ENCODE data around the gene DUXA. TPM values are rescaled to one million over a fixed set of nuclear protein-coding genes. Genes with fewer than 3 reads are reported as not detected.
"Not testable (repeated sequence)": the region's sequence is repeated elsewhere in the genome, so short reads cannot be mapped to it uniquely, and the experiment has no call there.

Gene DUXA
- not detected for total RNA-seq

DNA sequence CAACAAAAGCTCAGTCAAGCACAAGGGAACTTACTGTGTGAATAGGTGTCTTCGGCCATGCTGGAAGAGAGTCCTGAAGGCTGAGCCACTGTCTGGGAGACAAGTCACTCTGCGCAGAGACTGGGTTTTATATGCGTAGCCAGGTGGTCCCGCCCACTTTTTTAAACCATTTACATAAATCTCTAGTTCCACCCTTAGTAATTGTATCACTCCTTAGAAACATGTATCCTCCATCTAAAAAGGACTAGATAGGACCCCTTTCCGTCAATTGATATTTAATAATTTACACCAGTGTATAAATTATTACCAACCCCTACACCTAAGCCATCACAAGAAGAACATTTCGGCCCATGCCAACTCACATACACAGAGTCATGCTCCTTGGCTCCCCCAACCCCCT is at the start of gene DUXA:
Gene DUXA, minus strand, starts transcription at position 101 of the 400 bp plus-strand sequence. Its CDS starts 42 bp downstream, at position 59.
- no peak for DNase-seq

DNA sequence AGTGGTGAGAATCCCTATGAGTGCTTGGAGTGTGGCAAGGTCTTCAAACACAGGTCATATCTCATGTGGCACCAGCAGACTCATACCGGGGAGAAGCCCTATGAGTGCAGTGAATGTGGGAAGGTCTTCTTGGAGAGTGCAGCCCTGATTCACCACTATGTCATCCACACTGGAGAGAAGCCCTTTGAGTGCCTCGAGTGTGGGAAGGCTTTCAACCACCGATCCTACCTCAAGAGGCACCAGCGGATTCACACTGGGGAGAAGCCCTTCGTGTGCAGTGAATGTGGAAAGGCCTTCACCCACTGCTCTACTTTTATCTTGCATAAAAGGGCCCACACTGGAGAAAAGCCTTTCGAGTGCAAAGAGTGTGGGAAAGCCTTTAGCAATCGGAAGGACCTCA is 44.8 kb upstream of the DUXA start:
- no peak for DNase-seq

DNA sequence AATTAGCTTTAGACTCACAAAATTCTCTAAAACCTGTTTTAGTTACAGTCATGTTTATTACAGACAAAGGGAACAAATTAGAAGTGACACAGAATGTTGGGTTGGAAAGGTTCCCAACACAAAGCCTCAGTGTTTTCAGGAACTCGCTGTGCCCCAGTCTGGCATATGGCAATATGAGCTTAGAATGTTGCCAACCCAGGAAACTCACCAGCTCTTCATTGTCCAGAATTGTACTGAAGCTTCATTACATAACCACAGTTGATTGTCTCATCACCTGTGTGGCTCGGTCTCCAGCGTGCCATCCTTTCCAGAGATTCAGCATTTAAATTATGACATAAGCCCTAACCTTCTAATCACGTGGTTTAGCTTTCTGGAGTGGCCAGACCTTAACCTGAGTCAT is 43.1 kb upstream of the DUXA start:
- no peak for DNase-seq

DNA sequence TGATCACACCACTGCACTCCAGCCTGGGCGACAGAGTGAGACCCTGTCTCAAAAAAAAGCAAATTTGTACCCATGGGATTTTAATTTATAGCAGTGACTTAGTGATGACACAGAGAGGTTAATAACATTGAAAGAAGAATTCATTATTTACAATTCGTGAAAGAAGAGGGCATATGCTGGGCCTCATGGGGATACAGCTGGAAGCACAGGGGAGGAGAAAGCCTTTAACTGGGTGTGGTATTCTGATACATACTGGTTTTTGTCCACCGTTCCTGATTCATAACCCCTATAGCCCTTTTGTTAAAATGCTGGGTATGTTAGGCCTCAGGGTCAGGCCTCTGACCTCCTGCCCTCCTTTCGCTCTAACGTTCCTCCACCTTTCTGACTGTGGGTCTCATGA is 34.9 kb upstream of the DUXA start:
- DNase-seq: no peak

- DNase-seq: not testable (repeated sequence)
These were observed 30.6 kb upstream of the DUXA start for GRCh38 chr19:57197874-57198273.

GRCh38 chr19:57192993-57193392 is 25.7 kb upstream of the DUXA start:
- no peak for DNase-seq

GRCh38 chr19:57192077-57192420 is 24.8 kb upstream of the DUXA start:
- peak; percentile 16 for DNase-seq

- DNase-seq: peak; percentile 95
These were observed 24.1 kb upstream of the DUXA start, which contains the start of gene ZNF264 for GRCh38 chr19:57191141-57192076. TSS of gene ZNF264 (plus strand) at chr19:57191500. CDS start at chr19:57191914, 414 bp downstream.

DNA sequence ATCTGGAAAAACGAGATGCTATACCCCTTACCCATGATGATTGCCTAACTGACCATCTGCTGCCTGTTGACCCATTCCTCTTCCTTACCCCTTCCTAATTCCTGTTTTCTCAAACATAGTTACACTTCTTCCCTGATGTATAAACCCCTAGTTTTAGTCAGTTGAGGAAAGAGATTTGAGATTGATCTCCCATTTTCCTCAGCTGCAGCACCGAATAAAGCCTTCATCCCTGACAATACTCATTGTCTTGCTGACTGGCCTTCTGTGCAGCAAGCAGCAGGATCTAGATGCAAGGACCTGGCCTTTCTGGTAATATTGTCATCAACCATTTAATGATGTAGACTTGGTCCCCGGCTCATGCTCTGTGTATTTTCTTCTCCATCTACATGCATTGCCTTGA is 23.0 kb upstream of the DUXA start:
- DNase-seq: no peak

DNA sequence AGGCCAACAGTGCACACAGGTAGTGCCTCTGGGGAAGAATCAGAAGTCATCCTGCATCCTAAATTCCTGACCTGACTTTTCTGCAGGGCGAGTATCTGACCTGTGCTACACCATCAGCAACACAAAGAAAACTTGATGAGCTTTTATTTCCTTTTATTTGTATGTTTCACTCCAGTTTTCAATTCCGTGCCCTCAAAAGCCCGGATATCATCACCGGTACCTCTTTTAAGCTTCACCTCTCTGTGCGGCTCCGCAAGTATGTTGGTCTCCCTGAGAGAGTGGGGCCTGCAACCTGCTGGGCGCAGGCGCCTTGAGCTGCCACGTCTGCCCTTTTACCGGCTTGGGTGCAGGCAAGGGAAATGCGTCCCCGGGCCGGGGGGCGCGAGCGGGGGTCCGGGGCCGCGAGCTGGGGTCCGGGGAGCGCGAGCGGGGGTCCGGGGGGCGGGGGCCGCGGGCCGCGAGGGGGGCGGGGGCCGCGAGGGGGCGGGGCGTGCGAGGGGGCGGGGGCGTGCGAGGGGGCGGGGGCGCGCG is 4.3 kb upstream of the DUXA start:
- peak; percentile 66 for DNase-seq

- no peak for DNase-seq
These were observed 1.4 kb downstream of the DUXA start for GRCh38 chr19:57165846-57166245.

DNA sequence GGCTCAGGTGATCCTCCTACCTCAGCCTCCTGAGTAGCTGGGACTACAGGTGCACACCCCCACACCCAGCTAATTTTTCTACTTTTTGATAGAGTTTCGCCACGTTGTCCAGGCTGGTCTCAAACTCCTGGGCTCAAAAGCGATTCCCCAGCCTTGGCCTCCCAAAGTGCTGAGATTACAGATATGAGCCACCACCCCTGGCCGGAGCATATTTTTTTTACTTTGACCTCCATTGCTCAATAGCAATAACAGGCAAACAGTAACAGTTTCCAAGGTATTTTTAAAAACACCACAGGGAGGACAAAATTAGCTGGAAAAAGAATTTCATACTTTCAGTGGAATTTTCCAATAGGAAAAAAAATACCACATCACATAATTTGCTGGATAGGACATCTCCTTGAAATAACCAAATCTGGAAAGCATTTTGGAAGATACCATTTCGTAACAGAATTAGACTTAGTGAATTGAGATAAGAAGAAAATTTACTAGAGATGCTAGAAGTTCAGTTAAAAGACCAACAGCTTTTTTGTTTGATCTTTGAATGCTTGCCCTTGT is 5.2 kb downstream of the DUXA start:
- no peak for DNase-seq

GRCh38 chr19:57152921-57153320 is 14.4 kb downstream of the DUXA start:
- no peak for DNase-seq

- DNase-seq: no peak
These were observed 25.6 kb downstream of the DUXA start for GRCh38 chr19:57141699-57142098.

DNA sequence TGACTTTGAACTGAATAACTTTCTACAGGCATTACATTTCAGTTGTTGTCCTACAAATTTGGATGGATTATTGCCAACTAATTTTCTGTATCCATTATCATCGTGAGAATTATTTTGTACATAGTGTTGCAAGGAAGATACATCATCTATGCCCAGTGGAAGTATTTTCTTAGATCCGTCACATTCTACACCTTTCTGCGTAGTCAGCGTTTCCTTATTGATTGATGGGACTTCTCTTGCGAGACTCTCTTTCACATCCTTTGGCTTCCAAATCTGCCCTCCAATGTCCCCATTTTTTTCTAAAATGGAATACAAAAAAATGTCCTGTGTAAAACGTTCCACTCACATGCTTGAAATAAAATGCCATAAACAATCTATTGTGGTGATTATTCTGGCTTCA is 31.5 kb downstream of the DUXA start:
- no peak for DNase-seq

- DNase-seq: not testable (repeated sequence)
These were observed 39.9 kb downstream of the DUXA start for GRCh38 chr19:57127403-57127802.

DNA sequence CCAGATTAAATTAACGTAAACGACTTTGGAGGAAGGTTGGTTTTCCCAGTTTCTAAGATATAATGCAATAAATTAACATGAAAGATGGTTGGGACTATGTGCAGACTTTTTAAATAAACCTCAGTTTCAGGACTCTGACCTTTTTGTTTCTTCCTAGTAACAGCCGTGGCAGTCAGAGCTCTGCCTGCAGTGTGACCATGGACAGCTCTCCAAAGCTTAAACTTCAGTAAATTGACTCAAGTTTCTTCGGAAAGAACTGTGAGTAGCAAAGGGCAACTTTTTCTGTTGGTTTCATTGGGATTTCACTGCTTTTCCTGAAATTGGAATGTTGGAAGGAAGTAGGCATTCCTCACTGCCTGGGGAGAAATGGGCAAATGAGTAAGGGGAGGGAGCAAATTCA is 43.4 kb downstream of the DUXA start:
- no peak for DNase-seq

DNA sequence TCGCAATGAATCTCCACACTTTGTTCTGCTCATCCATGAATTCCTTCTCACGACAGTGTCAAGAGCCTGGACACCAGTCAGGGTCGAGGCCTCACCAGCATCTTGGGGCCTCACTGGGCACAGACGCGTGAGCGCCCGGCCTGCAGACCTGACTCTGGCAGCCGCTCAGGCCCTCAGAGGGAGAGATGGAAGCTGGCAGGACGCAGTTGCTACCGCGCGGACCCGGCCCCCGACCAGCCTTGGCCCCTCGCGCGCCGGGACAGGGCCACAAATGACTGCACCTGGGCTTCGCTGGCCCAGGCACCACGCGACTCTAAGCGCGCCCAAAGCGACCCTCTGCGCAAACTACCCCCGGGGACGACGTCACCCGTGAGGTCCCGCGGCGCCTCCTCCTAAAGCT is 48.4 kb downstream of the DUXA start:
- DNase-seq: no peak

DNA sequence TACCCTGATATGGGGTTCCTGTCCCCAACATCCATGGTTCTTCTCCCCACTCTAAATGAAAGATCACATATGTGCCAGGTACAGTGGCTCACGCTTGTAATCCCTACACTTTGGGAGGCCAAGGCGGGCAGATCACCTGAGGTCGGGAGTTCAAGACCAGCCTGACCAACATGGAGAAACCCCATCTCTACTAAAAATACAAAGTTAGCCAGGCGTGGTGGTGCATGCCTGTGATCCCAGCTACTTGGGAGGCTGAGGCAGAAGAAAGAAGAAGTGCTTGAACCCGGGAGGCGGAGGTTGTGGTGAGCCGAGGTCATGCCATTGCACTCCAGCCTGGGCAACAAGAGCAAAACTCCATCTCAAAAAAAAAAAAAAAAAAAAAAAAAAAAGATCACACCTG is 53.8 kb downstream of the DUXA start:
- not testable (repeated sequence) for DNase-seq

GRCh38 chr19:57111329-57111644 is 56.0 kb downstream of the DUXA start:
- no peak for DNase-seq

- DNase-seq: no peak
These were observed 56.5 kb downstream of the DUXA start for GRCh38 chr19:57110592-57111328.

GRCh38 chr19:57106722-57107235 is 60.5 kb downstream of the DUXA start:
- no peak for DNase-seq
